ENCODE measurements around the gene BPIFB1. TPM values are rescaled to one million over a fixed set of nuclear protein-coding genes. Genes with fewer than 3 reads are reported as not detected.

Gene BPIFB1
- total RNA-seq, 4 donors from 2014 or later: not detected

- Histone ChIP-seq H3K4me3 (no peak overlapping the region), H3K36me3 (no peaks in the 10 kb centered on the region), H3K27ac (no peak overlapping the region), H3K4me1 (no peaks in the 10 kb centered on the region), H3K27me3 (peaks cover 53% of the 10 kb centered on the region), H3K9me3 (no peaks in the 10 kb centered on the region)
- TF ChIP-seq POLR2AphosphoS5 (IDR thresholded peaks at IDR 0.05) (no peak), POLR2A (IDR thresholded peaks at IDR 0.05) (no peak), EP300 (IDR thresholded peaks at IDR 0.05) (no peak), CTCF (IDR thresholded peaks at IDR 0.05) (no peak)
- no peak for DNase-seq (ENCODE audit: low spot score in 2 of 2)
- 80% methylated on average over 5 of the region's 9 CpGs for WGBS
Measured at GRCh38 chr20:33280000-33280680, 2.9 kb upstream of the BPIFB1 start.

GRCh38 chr20:33280775-33281174 lies 2.2 kb upstream of the BPIFB1 start:
- H3K36me3 ChIP-seq: no peaks in the 10 kb centered on the region
- TF ChIP-seq CTCF (IDR thresholded peaks at IDR 0.05): no peak
- no peak for TF ChIP-seq POLR2A (IDR thresholded peaks at IDR 0.05)
- TF ChIP-seq POLR2AphosphoS5 (IDR thresholded peaks at IDR 0.05): no peak
- TF ChIP-seq EP300 (IDR thresholded peaks at IDR 0.05): no peak
- H3K4me3 ChIP-seq: no peak overlapping the region
- H3K27ac ChIP-seq: no peak overlapping the region
- 94% methylated on average over 7 of the region's 7 CpGs for WGBS
- no peak for DNase-seq (ENCODE audit: low spot score in 2 of 2)
- H3K9me3 ChIP-seq: no peaks in the 10 kb centered on the region
- H3K27me3 ChIP-seq: peaks cover 52% of the 10 kb centered on the region
- H3K4me1 ChIP-seq: no peaks in the 10 kb centered on the region

- Histone ChIP-seq H3K36me3 (no peaks in the 10 kb centered on the region), H3K27me3 (peaks cover 51% of the 10 kb centered on the region), H3K9me3 (no peaks in the 10 kb centered on the region), H3K4me1 (no peaks in the 10 kb centered on the region), H3K4me3 (no peak overlapping the region), H3K27ac (no peak overlapping the region)
- 56% methylated on average over 11 of the region's 11 CpGs for WGBS
- no peak for DNase-seq (ENCODE audit: low spot score in 2 of 2)
- TF ChIP-seq POLR2A (IDR thresholded peaks at IDR 0.05): no peak
- TF ChIP-seq CTCF (IDR thresholded peaks at IDR 0.05): no peak
- TF ChIP-seq EP300 (IDR thresholded peaks at IDR 0.05): no peak
- no peak for TF ChIP-seq POLR2AphosphoS5 (IDR thresholded peaks at IDR 0.05)
Measured at GRCh38 chr20:33281550-33282146, 1.4 kb upstream of the BPIFB1 start.

- Histone ChIP-seq H3K27ac (no peak overlapping the region), H3K27me3 (peaks cover 50% of the 10 kb centered on the region), H3K4me1 (no peaks in the 10 kb centered on the region), H3K9me3 (no peaks in the 10 kb centered on the region), H3K4me3 (no peak overlapping the region), H3K36me3 (no peaks in the 10 kb centered on the region)
- WGBS: 84% methylated on average over 8 of the region's 8 CpGs
- DNase-seq (ENCODE audit: low spot score in 2 of 2): no peak
- no peak for TF ChIP-seq POLR2AphosphoS5 (IDR thresholded peaks at IDR 0.05)
- no peak for TF ChIP-seq CTCF (IDR thresholded peaks at IDR 0.05)
- no peak for TF ChIP-seq EP300 (IDR thresholded peaks at IDR 0.05)
- no peak for TF ChIP-seq POLR2A (IDR thresholded peaks at IDR 0.05)
Measured at GRCh38 chr20:33282196-33282934, 649 bp upstream of the BPIFB1 start.

GRCh38 chr20:33284284-33284683 lies 1.3 kb downstream of the BPIFB1 start:
- TF ChIP-seq POLR2A (IDR thresholded peaks at IDR 0.05) (no peak), CTCF (IDR thresholded peaks at IDR 0.05) (no peak), POLR2AphosphoS5 (IDR thresholded peaks at IDR 0.05) (no peak), EP300 (IDR thresholded peaks at IDR 0.05) (no peak)
- Histone ChIP-seq H3K27me3 (peaks cover 56% of the 10 kb centered on the region), H3K9me3 (no peaks in the 10 kb centered on the region), H3K4me3 (no peak overlapping the region), H3K36me3 (no peaks in the 10 kb centered on the region), H3K27ac (no peak overlapping the region), H3K4me1 (no peaks in the 10 kb centered on the region)
- no peak for DNase-seq (ENCODE audit: low spot score in 2 of 2)
- WGBS: 31% methylated on average over 4 of the region's 4 CpGs

Measured in suprapubic skin (tissue), 4 donors.